ENCODE results near the gene GPC5.
"Not testable (repeated sequence)": the region's sequence is repeated elsewhere in the genome, so short reads cannot be mapped to it uniquely, and the experiment has no call there.

DNA sequence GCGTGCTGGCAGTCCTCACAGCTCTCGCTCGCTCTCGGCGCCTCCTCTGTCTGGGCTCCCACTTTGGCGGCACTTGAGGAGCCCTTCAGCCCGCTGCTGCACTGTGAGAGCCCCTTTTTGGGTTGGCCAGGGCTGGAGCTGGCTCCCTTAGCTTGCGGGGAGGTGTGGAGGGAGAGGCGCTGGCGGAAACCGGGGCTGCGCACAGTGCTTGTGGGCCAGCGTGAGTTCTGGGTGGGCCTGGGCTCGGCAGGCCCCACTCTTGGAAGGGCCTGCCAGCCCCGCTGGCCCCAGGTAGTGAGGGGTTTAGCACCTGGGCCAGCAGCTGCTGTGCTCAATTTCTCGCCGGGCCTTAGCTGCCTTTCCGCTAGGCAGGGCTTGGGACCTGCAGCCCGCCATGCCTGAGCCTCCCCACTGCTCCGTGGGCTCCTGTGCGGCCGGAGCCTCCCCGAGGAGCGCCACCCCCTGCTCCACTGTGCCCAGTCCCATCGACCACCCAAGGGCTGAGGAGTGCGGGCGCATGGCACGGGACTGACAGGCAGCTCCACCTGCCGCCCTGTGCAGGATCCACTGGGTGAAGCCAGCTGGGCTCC, 892.4 kb downstream of the GPC5 start:
- TF ChIP-seq, protein P1, sequence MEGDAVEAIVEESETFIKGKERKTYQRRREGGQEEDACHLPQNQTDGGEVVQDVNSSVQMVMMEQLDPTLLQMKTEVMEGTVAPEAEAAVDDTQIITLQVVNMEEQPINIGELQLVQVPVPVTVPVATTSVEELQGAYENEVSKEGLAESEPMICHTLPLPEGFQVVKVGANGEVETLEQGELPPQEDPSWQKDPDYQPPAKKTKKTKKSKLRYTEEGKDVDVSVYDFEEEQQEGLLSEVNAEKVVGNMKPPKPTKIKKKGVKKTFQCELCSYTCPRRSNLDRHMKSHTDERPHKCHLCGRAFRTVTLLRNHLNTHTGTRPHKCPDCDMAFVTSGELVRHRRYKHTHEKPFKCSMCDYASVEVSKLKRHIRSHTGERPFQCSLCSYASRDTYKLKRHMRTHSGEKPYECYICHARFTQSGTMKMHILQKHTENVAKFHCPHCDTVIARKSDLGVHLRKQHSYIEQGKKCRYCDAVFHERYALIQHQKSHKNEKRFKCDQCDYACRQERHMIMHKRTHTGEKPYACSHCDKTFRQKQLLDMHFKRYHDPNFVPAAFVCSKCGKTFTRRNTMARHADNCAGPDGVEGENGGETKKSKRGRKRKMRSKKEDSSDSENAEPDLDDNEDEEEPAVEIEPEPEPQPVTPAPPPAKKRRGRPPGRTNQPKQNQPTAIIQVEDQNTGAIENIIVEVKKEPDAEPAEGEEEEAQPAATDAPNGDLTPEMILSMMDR (IDR thresholded peaks at IDR 0.05) = not testable (repeated sequence)
- TF ChIP-seq POLR2A, EP300 (IDR thresholded peaks at IDR 0.05): not testable (repeated sequence)

Measured in ovary (tissue), 3 donors.